Measurements from ENCODE around the gene TMOD4.
"Not testable (repeated sequence)": the region's sequence is repeated elsewhere in the genome, so short reads cannot be mapped to it uniquely, and the experiment has no call there.

The TMOD4 gene

DNA sequence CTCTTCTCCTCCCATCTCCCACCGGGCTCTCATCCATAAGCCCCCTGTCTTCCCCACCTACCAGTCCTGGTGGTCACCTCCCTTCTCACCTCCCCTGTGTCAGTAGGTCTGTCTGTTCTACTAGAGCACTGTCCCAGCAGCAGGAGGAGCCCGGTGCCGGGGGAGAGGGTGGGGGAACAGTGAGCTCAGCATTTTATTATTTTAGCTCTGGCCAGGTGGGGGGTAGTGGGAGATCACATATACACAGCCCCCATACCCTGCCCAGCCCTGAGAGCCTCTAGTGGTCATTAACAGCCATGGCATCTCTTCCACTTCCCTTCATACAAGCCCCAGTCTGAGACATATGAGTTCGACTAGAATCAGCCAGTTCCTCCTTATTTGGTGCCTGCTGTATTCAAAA, at the start of gene TMOD4:
TMOD4 (minus strand) TSS at position 119 of the 400 bp plus-strand sequence. CDS start 1,106 bp downstream, outside the sequence.
- DNase-seq = peak; percentile 52

- no peak for DNase-seq
These were observed 46.3 kb upstream of the TMOD4 start for GRCh38 chr1:151222130-151222529.

DNA sequence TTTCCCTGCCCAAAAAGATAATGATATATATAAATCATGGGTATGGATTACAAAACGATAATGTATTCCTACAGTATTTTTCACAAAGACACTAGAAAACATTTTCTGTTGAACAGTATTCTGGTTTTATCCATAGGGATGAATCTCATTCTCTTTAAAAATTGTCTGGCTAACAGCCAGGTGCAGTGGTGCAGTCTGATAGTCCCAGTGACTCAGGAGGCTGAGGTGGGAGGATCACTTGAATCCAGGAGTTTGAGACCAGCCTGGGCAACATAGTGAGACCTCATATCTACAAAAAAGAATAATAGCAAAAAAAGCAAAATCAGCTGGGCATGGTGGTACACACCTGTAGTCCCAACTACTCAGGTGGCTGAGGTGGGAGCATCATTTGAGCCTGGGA, 45.8 kb upstream of the TMOD4 start:
- no peak for DNase-seq

DNA sequence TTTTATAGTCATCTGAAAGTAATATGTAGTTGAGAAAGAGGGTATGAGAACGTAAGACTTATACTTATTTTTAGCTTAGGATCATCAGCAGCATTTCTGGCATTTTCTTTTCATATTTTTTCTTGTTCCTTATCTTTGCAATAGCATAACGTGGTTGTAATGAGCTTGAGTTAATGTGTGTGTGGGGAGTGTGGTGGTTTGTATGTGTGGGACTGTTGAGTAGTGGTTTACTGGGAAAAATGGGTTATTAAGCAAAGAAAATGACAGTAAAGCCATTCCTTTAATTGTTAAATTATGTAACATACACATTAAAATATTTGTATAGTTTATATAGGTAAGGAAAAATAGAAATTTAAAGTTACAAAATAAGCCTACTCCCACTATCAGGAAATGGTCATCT, 37.8 kb upstream of the TMOD4 start:
- DNase-seq = peak; percentile 39

GRCh38 chr1:151211972-151212705, 36.4 kb upstream of the TMOD4 start:
- no peak for DNase-seq

GRCh38 chr1:151210830-151211229, 35.0 kb upstream of the TMOD4 start:
- DNase-seq = no peak

DNA sequence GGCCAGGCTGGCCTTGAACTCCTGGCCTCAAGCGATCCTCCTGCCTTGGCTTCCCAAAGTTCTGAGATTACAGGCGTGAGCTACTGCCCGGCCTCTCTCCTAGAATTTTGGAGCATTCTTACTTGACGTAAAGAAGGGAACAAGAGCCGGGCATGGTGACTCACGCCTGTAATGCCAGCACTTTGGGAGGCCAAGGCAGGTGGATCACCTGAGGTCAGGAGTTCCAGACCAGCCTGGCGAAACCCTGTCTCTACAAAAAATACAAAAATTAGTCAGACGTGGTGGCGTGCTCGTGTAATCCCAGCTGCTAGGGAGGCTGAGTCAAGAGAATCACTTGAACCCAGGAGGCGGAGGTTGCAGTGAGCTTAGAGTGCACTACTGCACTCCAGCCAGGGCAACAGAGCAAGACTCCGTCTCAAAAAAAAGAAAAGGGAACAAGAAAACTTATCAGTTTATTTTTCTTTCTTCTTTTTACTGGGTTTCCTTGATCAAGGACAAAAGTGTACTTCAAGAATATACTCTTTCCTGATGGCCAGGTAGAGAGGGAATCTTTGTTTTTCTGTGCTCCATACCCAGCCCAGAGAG, 29.7 kb upstream of the TMOD4 start:
- not testable (repeated sequence) for DNase-seq

GRCh38 chr1:151199873-151200581, 24.2 kb upstream of the TMOD4 start:
- no peak for DNase-seq

GRCh38 chr1:151198254-151199127, 22.7 kb upstream of the TMOD4 start, which contains the start of gene PIP5K1A:
PIP5K1A (plus strand) TSS chr1:151198552; CDS start chr1:151198997, 445 bp downstream.
- peak; percentile 100 for DNase-seq

DNA sequence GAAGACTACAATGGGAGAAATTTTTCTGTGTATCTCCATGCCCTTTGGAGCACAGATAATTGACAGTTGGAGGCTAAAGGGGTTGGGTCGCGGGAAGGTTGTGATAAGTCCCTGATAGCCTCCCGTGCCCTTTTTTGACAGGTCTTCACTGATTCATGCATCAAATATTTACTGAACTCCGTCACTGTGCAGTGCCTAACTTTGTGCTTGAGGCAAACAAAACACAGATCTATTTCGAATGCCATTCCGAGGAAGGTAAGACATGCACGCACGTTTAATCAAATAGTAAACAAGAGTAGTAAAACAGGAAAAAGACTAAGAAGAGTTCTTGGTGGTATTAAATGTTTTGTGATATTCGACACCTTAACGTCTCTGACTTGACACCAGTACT, 22.1 kb upstream of the TMOD4 start:
- DNase-seq = peak; percentile 83

GRCh38 chr1:151196292-151196800, 20.6 kb upstream of the TMOD4 start:
- peak; percentile 96 for DNase-seq

- DNase-seq = not testable (repeated sequence)
These were observed 19.3 kb upstream of the TMOD4 start for GRCh38 chr1:151194894-151195594.

- DNase-seq = no peak
These were observed 18.1 kb upstream of the TMOD4 start for GRCh38 chr1:151193856-151194255.

GRCh38 chr1:151193304-151193703, 17.5 kb upstream of the TMOD4 start:
- no peak for DNase-seq

- DNase-seq = no peak
These were observed 16.3 kb upstream of the TMOD4 start for GRCh38 chr1:151192047-151192446.

GRCh38 chr1:151189637-151190445, 14.1 kb upstream of the TMOD4 start, which contains the start of gene VPS72:
VPS72 (minus strand) TSS chr1:151190197; CDS start chr1:151190121, 76 bp downstream.
- peak; percentile 96 for DNase-seq

GRCh38 chr1:151188667-151189066, 12.9 kb upstream of the TMOD4 start:
- not testable (repeated sequence) for DNase-seq

DNA sequence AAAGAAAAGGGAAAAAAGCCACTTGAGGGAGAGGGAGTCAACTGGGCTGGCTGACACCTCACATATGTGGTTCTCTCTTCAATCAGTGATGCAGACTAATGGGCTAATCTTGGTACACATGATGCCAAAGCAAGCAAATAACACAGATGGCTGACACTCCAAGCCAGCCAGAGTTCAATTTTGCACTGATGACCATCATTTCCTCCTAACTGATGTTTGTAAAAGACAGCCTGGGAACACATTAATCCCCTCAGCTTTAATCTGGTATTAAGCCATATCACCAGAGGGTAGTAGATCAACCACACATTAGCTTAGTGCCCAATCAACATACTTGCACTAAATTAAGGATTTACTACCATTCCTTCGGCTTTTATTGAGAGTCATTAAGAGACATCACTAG, 11.4 kb upstream of the TMOD4 start:
- no peak for DNase-seq

- no peak for DNase-seq
These were observed 8.4 kb upstream of the TMOD4 start for GRCh38 chr1:151184211-151184610.

- no peak for DNase-seq
These were observed 799 bp upstream of the TMOD4 start for GRCh38 chr1:151176514-151177045.
